DMS 273 treated with DMSO at 0.1 percent for 48 hours (cell line): ENCODE measurements around the gene EXOC3L1.

Source experiments
- DNase-seq: peaks from one replicate; lab custom pipeline; 2025; lab: John Stamatoyannopoulos, UW

Gene EXOC3L1

GRCh38 chr16:67197704-67198103, 7.8 kb upstream of the EXOC3L1 start:
- DNase-seq = no peak

GRCh38 chr16:67196881-67197280, 6.9 kb upstream of the EXOC3L1 start:
- DNase-seq = no peak

GRCh38 chr16:67195676-67196075, 5.7 kb upstream of the EXOC3L1 start:
- DNase-seq = no peak

- no peak for DNase-seq
Measured at GRCh38 chr16:67194260-67194659, 4.3 kb upstream of the EXOC3L1 start.

GRCh38 chr16:67193536-67193935, 3.6 kb upstream of the EXOC3L1 start:
- no peak for DNase-seq

GRCh38 chr16:67192781-67193361, 2.9 kb upstream of the EXOC3L1 start:
- DNase-seq = no peak

GRCh38 chr16:67191995-67192681, 2.2 kb upstream of the EXOC3L1 start, which contains the start of gene E2F4:
Gene E2F4, plus strand, starts transcription at chr16:67192155. Its CDS starts 73 bp downstream, at chr16:67192228.
- peak; percentile 71 for DNase-seq

- no peak for DNase-seq
Measured at GRCh38 chr16:67191411-67191994, 1.6 kb upstream of the EXOC3L1 start.

GRCh38 chr16:67190448-67191399, 788 bp upstream of the EXOC3L1 start:
- DNase-seq = no peak

- DNase-seq = no peak
Measured at GRCh38 chr16:67188798-67189197, 1.1 kb downstream of the EXOC3L1 start.

GRCh38 chr16:67188323-67188722, 1.6 kb downstream of the EXOC3L1 start:
- no peak for DNase-seq

- DNase-seq = peak; percentile 67
Measured at GRCh38 chr16:67187175-67187890, 2.6 kb downstream of the EXOC3L1 start.

- no peak for DNase-seq
Measured at GRCh38 chr16:67186550-67186950, 3.4 kb downstream of the EXOC3L1 start.

GRCh38 chr16:67185651-67186134, 4.2 kb downstream of the EXOC3L1 start:
- no peak for DNase-seq

- DNase-seq = no peak
Measured at GRCh38 chr16:67184995-67185650, 4.8 kb downstream of the EXOC3L1 start.

- no peak for DNase-seq
Measured at GRCh38 chr16:67184453-67184994, 5.4 kb downstream of the EXOC3L1 start.

GRCh38 chr16:67183627-67184452, 6.1 kb downstream of the EXOC3L1 start, which contains the start of gene MATCAP1:
Gene MATCAP1, minus strand, starts transcription at chr16:67183963. Its CDS starts 3,353 bp downstream, at chr16:67180610.
- peak; percentile 97 for DNase-seq

- no peak for DNase-seq
Measured at GRCh38 chr16:67183284-67183626, 6.7 kb downstream of the EXOC3L1 start.

GRCh38 chr16:67182288-67182687, 7.6 kb downstream of the EXOC3L1 start:
- no peak for DNase-seq

GRCh38 chr16:67181346-67181745, 8.6 kb downstream of the EXOC3L1 start:
- peak; percentile 65 for DNase-seq
